Subcutaneous adipose tissue (tissue), 4 donors: ENCODE results near the gene EEIG1. TPM values are rescaled to one million over a fixed set of nuclear protein-coding genes. Genes with fewer than 3 reads are reported as not detected.

Experiments used
- CTCF ChIP-seq: fragments of 450-650 bp; IDR thresholded peaks from one replicate; pipeline ENCODE4 v1.5.1; 2016; ENCODE audit warnings: low read depth, mild to moderate bottlenecking, control low read depth, antibody characterized with exemption, moderate library complexity
- total RNA-seq, 4 donors: library from RNA; depleted of rRNA; stranded (reverse); fragments of >200 nt; gene quantifications; one replicate each; pipeline ENCODE4 v1.1.0, GENCODE V29; 2016

EEIG1 gene
- total RNA-seq: 10 to 100 TPM in 1 of 4 donors, 1 to 10 TPM in 3; 4.8 to 21.2 (median 8.1) TPM

- TF ChIP-seq CTCF: no peak
These were observed at the start of gene EEIG1 for GRCh38 chr9:127980706-127981558. TSS of gene EEIG1 (minus strand) at chr9:127980989. CDS start at chr9:127980137, 852 bp downstream.

- TF ChIP-seq CTCF: no peak
These were observed 46.9 kb upstream of the EEIG1 start for GRCh38 chr9:128027705-128028104.

GRCh38 chr9:128026773-128027541 lies 46.2 kb upstream of the EEIG1 start:
- TF ChIP-seq CTCF: no peak

GRCh38 chr9:128026255-128026772 lies 45.5 kb upstream of the EEIG1 start:
- no peak for TF ChIP-seq CTCF

GRCh38 chr9:128025736-128026135 lies 44.9 kb upstream of the EEIG1 start:
- TF ChIP-seq CTCF: no peak

GRCh38 chr9:128024761-128025308 lies 44.0 kb upstream of the EEIG1 start:
- no peak for TF ChIP-seq CTCF

GRCh38 chr9:128022886-128023285 lies 42.1 kb upstream of the EEIG1 start:
- no peak for TF ChIP-seq CTCF
